ENCODE data around the gene TRAPPC1. TPM values are rescaled to one million over a fixed set of nuclear protein-coding genes. Genes with fewer than 3 reads are reported as not detected.

The TRAPPC1 gene
- total RNA-seq, 1 donor from 2014 or later, result 184 TPM

- H3K4me2 ChIP-seq (ENCODE audit: low read length), result no peak overlapping the region
- H3K27me3 Mint-ChIP-seq (ENCODE audit: low read depth, unreplicated experiment), result no peaks in the 10 kb centered on the region
- TF ChIP-seq, protein P1, sequence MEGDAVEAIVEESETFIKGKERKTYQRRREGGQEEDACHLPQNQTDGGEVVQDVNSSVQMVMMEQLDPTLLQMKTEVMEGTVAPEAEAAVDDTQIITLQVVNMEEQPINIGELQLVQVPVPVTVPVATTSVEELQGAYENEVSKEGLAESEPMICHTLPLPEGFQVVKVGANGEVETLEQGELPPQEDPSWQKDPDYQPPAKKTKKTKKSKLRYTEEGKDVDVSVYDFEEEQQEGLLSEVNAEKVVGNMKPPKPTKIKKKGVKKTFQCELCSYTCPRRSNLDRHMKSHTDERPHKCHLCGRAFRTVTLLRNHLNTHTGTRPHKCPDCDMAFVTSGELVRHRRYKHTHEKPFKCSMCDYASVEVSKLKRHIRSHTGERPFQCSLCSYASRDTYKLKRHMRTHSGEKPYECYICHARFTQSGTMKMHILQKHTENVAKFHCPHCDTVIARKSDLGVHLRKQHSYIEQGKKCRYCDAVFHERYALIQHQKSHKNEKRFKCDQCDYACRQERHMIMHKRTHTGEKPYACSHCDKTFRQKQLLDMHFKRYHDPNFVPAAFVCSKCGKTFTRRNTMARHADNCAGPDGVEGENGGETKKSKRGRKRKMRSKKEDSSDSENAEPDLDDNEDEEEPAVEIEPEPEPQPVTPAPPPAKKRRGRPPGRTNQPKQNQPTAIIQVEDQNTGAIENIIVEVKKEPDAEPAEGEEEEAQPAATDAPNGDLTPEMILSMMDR (IDR thresholded peaks at IDR 0.05; ENCODE audit: insufficient read depth, low read depth, low read length), result peak; percentile 28
- TF ChIP-seq EZH2 (IDR thresholded peaks at IDR 0.05; ENCODE audit: insufficient read depth, low read length), result no peak
- H3K4me3 ChIP-seq (ENCODE audit: insufficient read depth, low read depth, low read length), result no peak overlapping the region
- no peak overlapping the region for H2AFZ ChIP-seq (ENCODE audit: low read depth, low read length)
- no peak for DNase-seq (ENCODE audit: low read depth)
- FAIRE-seq, result peak; percentile 71
- H4K20me1 ChIP-seq (ENCODE audit: insufficient read depth, low read length), result peaks cover 16% of the 10 kb centered on the region
- no peak overlapping the region for H3K9ac ChIP-seq (ENCODE audit: low read length)
- H3K9me3 ChIP-seq (ENCODE audit: insufficient read depth, low read depth, low read length), result no peaks in the 10 kb centered on the region
- H3K79me2 ChIP-seq (ENCODE audit: insufficient read depth, low read length), result no peaks in the 10 kb centered on the region
- H3K9me3 Mint-ChIP-seq (ENCODE audit: unreplicated experiment), result peaks cover 4% of the 10 kb centered on the region
- H3K27ac Mint-ChIP-seq (ENCODE audit: unreplicated experiment), result no peak overlapping the region
- H3K27me3 ChIP-seq (ENCODE audit: insufficient read depth, low read length), result no peaks in the 10 kb centered on the region
- no peaks in the 10 kb centered on the region for H3K4me1 ChIP-seq (ENCODE audit: insufficient read depth, low read length)
- peaks cover 70% of the 10 kb centered on the region for H3K36me3 ChIP-seq (ENCODE audit: insufficient read depth, low read length)
- H3K4me3 Mint-ChIP-seq (ENCODE audit: unreplicated experiment), result no peak overlapping the region
- H3K36me3 Mint-ChIP-seq (ENCODE audit: low read depth, unreplicated experiment), result peaks cover 62% of the 10 kb centered on the region
- no peaks in the 10 kb centered on the region for H3K4me1 Mint-ChIP-seq (ENCODE audit: low read depth, unreplicated experiment)
- no peak overlapping the region for H3K27ac ChIP-seq (ENCODE audit: low read depth, low read length)
Observed at GRCh38 chr17:7897773-7898172, 34.0 kb downstream of the TRAPPC1 start.

GRCh38 chr17:7897090-7897489, 34.7 kb downstream of the TRAPPC1 start:
- H3K9me3 ChIP-seq (ENCODE audit: insufficient read depth, low read depth, low read length), result no peaks in the 10 kb centered on the region
- peaks cover 4% of the 10 kb centered on the region for H3K9me3 Mint-ChIP-seq (ENCODE audit: unreplicated experiment)
- H3K4me3 Mint-ChIP-seq (ENCODE audit: unreplicated experiment), result peak overlapping the region; percentile 54
- no peaks in the 10 kb centered on the region for H3K4me1 Mint-ChIP-seq (ENCODE audit: low read depth, unreplicated experiment)
- H3K36me3 Mint-ChIP-seq (ENCODE audit: low read depth, unreplicated experiment), result peaks cover 60% of the 10 kb centered on the region
- no peaks in the 10 kb centered on the region for H3K4me1 ChIP-seq (ENCODE audit: insufficient read depth, low read length)
- H3K27ac Mint-ChIP-seq (ENCODE audit: unreplicated experiment), result no peak overlapping the region
- H2AFZ ChIP-seq (ENCODE audit: low read depth, low read length), result no peak overlapping the region
- no peak overlapping the region for H3K27ac ChIP-seq (ENCODE audit: low read depth, low read length)
- H3K27me3 ChIP-seq (ENCODE audit: insufficient read depth, low read length), result no peaks in the 10 kb centered on the region
- H3K79me2 ChIP-seq (ENCODE audit: insufficient read depth, low read length), result no peaks in the 10 kb centered on the region
- no peak for DNase-seq (ENCODE audit: low read depth)
- H3K36me3 ChIP-seq (ENCODE audit: insufficient read depth, low read length), result peaks cover 68% of the 10 kb centered on the region
- TF ChIP-seq EZH2 (IDR thresholded peaks at IDR 0.05; ENCODE audit: insufficient read depth, low read length), result no peak
- TF ChIP-seq, protein P1 (IDR thresholded peaks at IDR 0.05; ENCODE audit: insufficient read depth, low read depth, low read length), result no peak
- no peaks in the 10 kb centered on the region for H3K27me3 Mint-ChIP-seq (ENCODE audit: low read depth, unreplicated experiment)
- no peak for FAIRE-seq
- H4K20me1 ChIP-seq (ENCODE audit: insufficient read depth, low read length), result peaks cover 13% of the 10 kb centered on the region
- H3K9ac ChIP-seq (ENCODE audit: low read length), result peak overlapping the region; percentile 12
- H3K4me2 ChIP-seq (ENCODE audit: low read length), result no peak overlapping the region
- no peak overlapping the region for H3K4me3 ChIP-seq (ENCODE audit: insufficient read depth, low read depth, low read length)

GRCh38 chr17:7894866-7895265, 36.9 kb downstream of the TRAPPC1 start:
- H3K79me2 ChIP-seq (ENCODE audit: insufficient read depth, low read length), result peaks cover 7% of the 10 kb centered on the region
- DNase-seq (ENCODE audit: low read depth), result no peak
- H3K4me3 ChIP-seq (ENCODE audit: insufficient read depth, low read depth, low read length), result no peak overlapping the region
- no peaks in the 10 kb centered on the region for H3K27me3 ChIP-seq (ENCODE audit: insufficient read depth, low read length)
- Mint-ChIP-seq H3K4me3 (ENCODE audit: unreplicated experiment) (no peak overlapping the region), H3K36me3 (ENCODE audit: low read depth, unreplicated experiment) (peaks cover 54% of the 10 kb centered on the region), H3K9me3 (ENCODE audit: unreplicated experiment) (peaks cover 2% of the 10 kb centered on the region), H3K4me1 (ENCODE audit: low read depth, unreplicated experiment) (no peaks in the 10 kb centered on the region), H3K27ac (ENCODE audit: unreplicated experiment) (no peak overlapping the region), H3K27me3 (ENCODE audit: low read depth, unreplicated experiment) (no peaks in the 10 kb centered on the region)
- peaks cover 56% of the 10 kb centered on the region for H3K36me3 ChIP-seq (ENCODE audit: insufficient read depth, low read length)
- no peaks in the 10 kb centered on the region for H3K4me1 ChIP-seq (ENCODE audit: insufficient read depth, low read length)
- peaks cover 24% of the 10 kb centered on the region for H4K20me1 ChIP-seq (ENCODE audit: insufficient read depth, low read length)
- no peak overlapping the region for H3K9ac ChIP-seq (ENCODE audit: low read length)
- H3K27ac ChIP-seq (ENCODE audit: low read depth, low read length), result no peak overlapping the region
- H2AFZ ChIP-seq (ENCODE audit: low read depth, low read length), result no peak overlapping the region
- H3K4me2 ChIP-seq (ENCODE audit: low read length), result no peak overlapping the region
- H3K9me3 ChIP-seq (ENCODE audit: insufficient read depth, low read depth, low read length), result no peaks in the 10 kb centered on the region
- TF ChIP-seq, protein P1 (IDR thresholded peaks at IDR 0.05; ENCODE audit: insufficient read depth, low read depth, low read length), result no peak
- TF ChIP-seq EZH2 (IDR thresholded peaks at IDR 0.05; ENCODE audit: insufficient read depth, low read length), result no peak
- no peak for FAIRE-seq

Measured in astrocyte (in vitro differentiated cells and primary cell).